PC-9 (cell line): Measurements from ENCODE around the gene DHX38. TPM values are rescaled to one million over a fixed set of nuclear protein-coding genes. Genes with fewer than 3 reads are reported as not detected.

Source experiments
- Bru-seq: library from RNA; stranded (reverse); fragments of 400-500 nt; gene quantifications from one replicate; lab custom pipeline; 2021; lab: Mats Ljungman, UMichigan
- BruChase-seq, 2 experiments: library from RNA; stranded (reverse); fragments of 400-500 nt; gene quantifications; one replicate each; lab custom pipeline; 2021; lab: Mats Ljungman, UMichigan
- BruUV-seq: library from RNA; stranded (reverse); fragments of 400-500 nt; replicated peaks from 2 replicates; lab custom pipeline; 2021; lab: Mats Ljungman, UMichigan
- CTCF ChIA-PET: fragments of 300-600 bp; sonication (Branson Sonifier 250); formaldehyde crosslinking; loops from one replicate; lab custom pipeline; 2022; ENCODE audit warnings: antibody characterized with exemption; lab: Charles Lee
- POLR2A ChIA-PET: fragments of 300-600 bp; sonication (Branson Sonifier 250); formaldehyde crosslinking; loops from one replicate; lab custom pipeline; 2022; ENCODE audit warnings: antibody characterized with exemption; ENCODE audit not compliant: unreplicated experiment; lab: Charles Lee
- DNase-seq, 2 experiments: peaks; one replicate each; pipeline versions ENCODE4 v3.0.0 to v3.0.0-alpha.2; 2015 to 2022; ENCODE audit warnings: mixed read lengths in 1 of 2
- H2AFZ ChIP-seq: fragments of 200-600 bp; sonication (generic); 2 replicates; pipeline ENCODE4 v1.8.1; 2017; ENCODE audit warnings: antibody characterized with exemption
- H3F3A ChIP-seq: fragments of 200-600 bp; sonication (generic); 2 replicates; pipeline ENCODE4 v1.8.1; 2017; ENCODE audit warnings: antibody characterized with exemption, mild to moderate bottlenecking, low read depth; ENCODE audit not compliant: insufficient read depth
- H3K27ac ChIP-seq: fragments of 200-600 bp; sonication (generic); 2 replicates; pipeline ENCODE4 v1.6.1; 2016; ENCODE audit warnings: mixed run types
- H3K27me3 ChIP-seq: fragments of 200-600 bp; sonication (generic); 2 replicates; pipeline ENCODE4 v1.6.1; 2016; ENCODE audit warnings: low read depth, mixed run types; ENCODE audit not compliant: insufficient read depth
- H3K36me3 ChIP-seq: fragments of 200-600 bp; sonication (generic); 2 replicates; pipeline ENCODE4 v1.6.1; 2016; ENCODE audit warnings: low read depth, mixed run types
- H3K4me1 ChIP-seq: fragments of 200-600 bp; sonication (generic); replicated peaks from 2 replicates; pipeline ENCODE4 v1.6.1; 2016; ENCODE audit warnings: mixed run types; ENCODE audit not compliant: insufficient read depth
- H3K4me2 ChIP-seq: fragments of 200-600 bp; sonication (generic); 2 replicates; pipeline ENCODE4 v1.6.1; 2017; ENCODE audit warnings: mixed run types
- H3K4me3 ChIP-seq: fragments of 200-600 bp; sonication (generic); 2 replicates; pipeline ENCODE4 v1.6.1; 2016; ENCODE audit warnings: mixed run types
- H3K79me2 ChIP-seq: fragments of 200-600 bp; sonication (generic); 2 replicates; pipeline ENCODE4 v1.6.1; 2017; ENCODE audit warnings: low read depth, mixed run types
- H3K9me2 ChIP-seq: fragments of 200-600 bp; sonication (generic); 2 replicates; pipeline ENCODE4 v1.8.1; 2017; ENCODE audit warnings: mild to moderate bottlenecking; ENCODE audit not compliant: insufficient read depth
- H3K9me3 ChIP-seq: fragments of 200-600 bp; sonication (generic); 2 replicates; pipeline ENCODE4 v1.8.1; 2016; ENCODE audit warnings: low read depth; ENCODE audit not compliant: insufficient read depth
- H4K20me1 ChIP-seq: fragments of 200-600 bp; sonication (generic); 2 replicates; pipeline ENCODE4 v1.8.1; 2017; ENCODE audit not compliant: insufficient read depth
- CTCF ChIP-seq: fragments of 200-600 bp; sonication (generic); conservative IDR thresholded peaks from 2 replicates; pipeline ENCODE4 v1.6.1; 2017; ENCODE audit warnings: mixed run types, antibody characterized with exemption, mild to moderate bottlenecking, moderate library complexity
- EZH2 ChIP-seq: fragments of 200-600 bp; sonication (generic); IDR thresholded peaks from 2 replicates; pipeline ENCODE4 v1.8.0; 2017; ENCODE audit warnings: antibody characterized with exemption, low read depth
- intact Hi-C: fragments of 100-400 bp; cut with micrococcal nuclease; formaldehyde crosslinking; loops from one replicate; pipeline ENCODE4 v1.10.0; 2022; ENCODE audit not compliant: unreplicated experiment
- long read RNA-seq: library from polyadenylated mRNA; stranded (forward); transcript quantifications from one replicate; pipeline ENCODE4 v2.0.0, GENCODE V29; 2022
- total RNA-seq: library from RNA; stranded (reverse); gene quantifications from 2 replicates; pipeline ENCODE4 v1.2.3, GENCODE V29; 2021

Gene DHX38
- total RNA-seq (58.9 and 71.1 TPM in 2 replicates), Bru-seq, nascent RNA (percentile 73 among the genes with signal in this experiment), BruChase-seq, experiment 1, labeled RNA remaining after a 2-hour chase (percentile 79 among the genes with signal in this experiment), BruChase-seq, experiment 2, labeled RNA remaining after a 6-hour chase (percentile 91 among the genes with signal in this experiment)
- long read RNA-seq, full-length matches to known transcripts: 24 of 40 reads
- long read RNA-seq, partial matches to known transcripts: 8 of 40 reads
- long read RNA-seq, other reads (novel, unspliced or antisense): 8 of 40 reads

DNA sequence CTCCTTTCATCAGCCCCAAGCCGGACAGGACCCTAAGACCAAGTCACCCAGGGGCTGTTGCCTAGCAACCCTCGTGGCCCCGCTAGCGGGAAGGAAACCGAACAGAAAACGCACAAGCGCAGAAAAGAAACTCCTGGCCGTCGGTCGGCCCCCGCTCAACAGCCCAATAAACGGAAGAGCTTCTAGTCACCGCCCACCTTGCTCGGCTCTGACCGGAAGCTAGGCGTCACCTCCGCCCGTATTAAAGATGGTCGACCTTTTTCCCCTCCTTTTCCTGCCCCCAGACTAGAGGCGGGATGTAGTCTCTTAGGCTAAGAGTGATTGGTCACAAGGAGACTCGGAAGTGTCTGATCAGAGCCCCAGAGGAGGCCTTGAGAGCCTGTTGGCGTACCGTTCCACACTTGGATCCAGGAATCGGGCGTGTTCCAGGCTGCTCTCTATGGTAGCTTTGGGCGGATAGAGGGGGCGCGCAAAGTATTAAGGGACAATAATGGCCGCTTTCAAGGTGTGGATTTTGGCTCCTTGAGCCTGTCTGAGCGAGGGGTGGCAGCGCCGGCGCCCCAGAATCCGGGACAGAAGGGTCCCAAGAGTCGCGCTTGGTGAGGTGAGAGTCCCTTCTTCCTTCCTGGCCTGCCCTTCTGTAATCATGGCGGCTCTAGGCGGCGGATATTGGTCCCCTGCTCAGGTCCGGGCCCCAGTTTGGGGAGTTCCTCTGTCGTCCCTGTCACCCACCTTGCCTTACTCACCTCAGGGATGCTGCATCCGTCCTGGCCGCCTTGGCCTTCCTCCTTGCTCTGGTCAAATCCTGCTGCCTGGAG, at the start of gene DHX38, which contains the start of gene TXNL4B:
TSS of gene DHX38 (plus strand) at position 400 of the 818 bp plus-strand sequence. CDS start 2,311 bp downstream, outside the sequence.
TSS of gene TXNL4B (minus strand) at position 173 of the 818 bp plus-strand sequence. CDS start 2,871 bp downstream, outside the sequence.
- Histone ChIP-seq H3K9me2 (no peaks in the 10 kb centered on the region), H3K4me2 (peak within 1 kb of the TSS; percentile 94), H3K9me3 (no peaks in the 10 kb centered on the region), H3K79me2 (peaks cover 59% of the 10 kb centered on the region), H3K36me3 (0 out of 2 replicates have a peak, but pooled peaks cover 11% of the 10 kb centered on the region), H3K4me3 (peak within 1 kb of the TSS; percentile 95), H3F3A (no peaks in the 10 kb centered on the region), H3K4me1 (peaks cover 26% of the 10 kb centered on the region), H4K20me1 (peaks cover 11% of the 10 kb centered on the region; the same call in 1 of the 2 replicates), H3K27me3 (no peaks in the 10 kb centered on the region), H2AFZ (peak within 1 kb of the TSS; percentile 98), H3K27ac (peak within 1 kb of the TSS; percentile 53; the same call in 1 of the 2 replicates)
- BruUV-seq: no TSS peak
- peak; percentile 91 to 98 for DNase-seq
- ChIA-PET CTCF (interaction anchor here (1.6 kb wide), 1 partner anchor 27 kb away, joined by 6 read pairs; no protein-coding TSS in a partner anchor), POLR2A (interaction anchor here (0.6 to 0.7 kb wide), 4 partner anchors 16 to 1837 kb away, joined by 3 to 7 read pairs (median 5); no protein-coding TSS in a partner anchor)
- no peak for TF ChIP-seq EZH2
- TF ChIP-seq CTCF: no peak
- intact Hi-C loops: loop anchor here (1.0 kb wide), 1 partner anchor 85 kb away; the partner anchor contains the start of gene DHODH

DNA sequence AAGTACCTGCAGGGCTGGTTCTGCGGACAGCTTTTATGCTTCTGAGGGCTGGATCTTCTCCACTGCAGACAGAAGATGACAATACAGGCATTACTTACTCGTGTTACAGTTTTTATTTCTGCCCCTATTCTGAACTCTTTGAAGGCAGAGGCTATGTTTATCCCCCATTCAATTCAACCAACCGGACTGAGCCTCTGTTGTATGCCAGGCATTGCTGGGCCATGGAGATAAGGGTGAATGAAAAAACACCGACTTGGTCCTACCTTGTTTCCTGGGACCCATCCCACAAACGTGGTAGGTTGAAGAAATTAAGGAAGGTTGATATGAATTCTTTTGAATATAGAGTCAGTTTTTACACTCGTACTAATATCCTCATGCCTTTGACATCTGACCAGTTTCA, 49.4 kb upstream of the DHX38 start:
- no peak for DNase-seq
- Histone ChIP-seq H3K27ac (no peak overlapping the region), H3K36me3 (no peaks in the 10 kb centered on the region), H3K4me3 (no peak overlapping the region), H3K27me3 (0 out of 2 replicates have a peak, but pooled peaks cover 2% of the 10 kb centered on the region), H3K4me1 (no peaks in the 10 kb centered on the region), H3K79me2 (no peaks in the 10 kb centered on the region), H2AFZ (no peak overlapping the region), H3K4me2 (no peak overlapping the region), H3K9me2 (no peaks in the 10 kb centered on the region), H3K9me3 (peaks cover 4% of the 10 kb centered on the region; the same call in 1 of the 2 replicates), H3F3A (no peaks in the 10 kb centered on the region), H4K20me1 (no peaks in the 10 kb centered on the region)
- ChIA-PET POLR2A (no interaction called here), CTCF (no interaction called here)
- intact Hi-C loops: no loop called here
- TF ChIP-seq EZH2 (no peak), CTCF (no peak)
- BruUV-seq: no TSS peak

DNA sequence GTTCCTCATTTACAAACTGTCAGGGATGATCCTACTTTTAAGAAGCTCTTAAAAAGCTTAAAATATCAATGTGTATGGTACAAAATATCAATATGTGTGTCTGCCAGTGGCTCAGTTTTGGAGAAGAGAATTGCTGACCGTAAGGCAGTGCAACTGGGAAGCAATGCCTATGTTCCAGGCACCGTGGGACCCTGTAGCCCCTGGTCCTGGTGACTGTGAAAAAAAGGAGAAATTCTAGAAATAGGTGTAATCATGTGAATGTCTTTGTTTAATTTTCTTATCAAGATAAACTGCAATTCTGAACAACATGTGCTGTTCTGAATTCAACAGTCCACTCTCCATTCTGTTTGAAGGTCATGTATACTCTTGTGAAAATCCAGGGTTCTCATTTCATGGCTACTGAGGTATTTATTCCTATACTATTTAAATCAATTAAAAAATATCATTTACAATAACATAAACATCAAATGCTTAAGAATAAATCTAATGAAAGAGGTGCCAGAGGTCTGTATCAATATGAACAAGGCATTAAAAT, 48.8 kb upstream of the DHX38 start:
- no peaks in the 10 kb centered on the region for H3K36me3 ChIP-seq
- DNase-seq: no peak
- no peak overlapping the region for H3K4me3 ChIP-seq
- BruUV-seq: no TSS peak
- no peaks in the 10 kb centered on the region for H4K20me1 ChIP-seq
- no peaks in the 10 kb centered on the region for H3F3A ChIP-seq
- intact Hi-C loops: no loop called here
- H3K9me2 ChIP-seq: no peaks in the 10 kb centered on the region
- TF ChIP-seq CTCF (no peak), EZH2 (no peak)
- no peak overlapping the region for H3K27ac ChIP-seq
- H3K4me2 ChIP-seq: no peak overlapping the region
- POLR2A ChIA-PET: no interaction called here
- peaks cover 4% of the 10 kb centered on the region; the same call in 1 of the 2 replicates for H3K9me3 ChIP-seq
- H3K27me3 ChIP-seq: 0 out of 2 replicates have a peak, but pooled peaks cover 2% of the 10 kb centered on the region
- CTCF ChIA-PET: no interaction called here
- no peaks in the 10 kb centered on the region for H3K79me2 ChIP-seq
- no peak overlapping the region for H2AFZ ChIP-seq
- H3K4me1 ChIP-seq: no peaks in the 10 kb centered on the region
